ENCODE measurements around the gene ADRM1. TPM values are rescaled to one million over a fixed set of nuclear protein-coding genes. Genes with fewer than 3 reads are reported as not detected.
A peak's percentile ranks its signal among the peaks of the same experiment; 100 is the strongest.

The ADRM1 gene
- polyA plus RNA-seq, 2 of the 4 experiments (the other 2 are of a cell fraction): 87.9 to 130 TPM

DNA sequence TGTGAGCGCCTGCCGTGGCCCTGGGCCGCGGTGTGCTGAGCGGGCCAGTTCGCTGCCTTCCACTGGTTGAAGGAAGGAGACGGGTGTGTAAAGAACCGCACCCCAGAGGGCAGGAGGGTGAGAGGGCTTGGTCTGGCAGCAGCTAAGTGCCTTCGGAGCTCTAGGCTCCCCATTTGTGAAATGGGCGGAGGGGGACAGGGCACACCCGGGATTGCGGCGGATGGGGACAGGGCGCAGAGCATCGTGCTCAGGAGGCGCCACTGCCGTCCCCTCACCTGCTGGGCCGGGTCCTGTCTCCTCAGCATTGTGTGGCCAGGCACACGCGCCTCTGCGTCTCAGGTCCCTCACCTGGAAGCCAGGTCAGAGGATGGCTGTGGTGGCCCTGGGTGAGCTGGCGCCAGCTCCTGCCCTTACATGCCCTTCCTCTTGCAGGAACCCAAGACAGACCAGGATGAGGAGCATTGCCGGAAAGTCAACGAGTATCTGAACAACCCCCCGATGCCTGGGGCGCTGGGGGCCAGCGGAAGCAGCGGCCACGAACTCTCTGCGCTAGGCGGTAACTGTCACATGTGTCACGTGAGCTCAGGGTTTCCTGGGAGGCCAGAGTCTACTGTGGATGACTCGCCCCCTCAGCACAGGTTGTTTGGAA, 3.1 kb downstream of the ADRM1 start:
- Histone ChIP-seq H3K4me2 (peak overlapping the region; percentile 92), H3K27ac (peak overlapping the region; percentile 97 to 99; a peak in 3 of 6 replicates), H3K4me1 (peaks cover 63% of the 10 kb centered on the region), H3K9me3 (no peaks in the 10 kb centered on the region), H3K4me3 (peak overlapping the region; percentile 99; the same call in 1 of the 3 replicates)
- CTCF ChIA-PET: interaction anchor here (0.8 to 8.8 kb wide), 16 partner anchors 11 to 99 kb away, joined by 3 to 93 read pairs (median 5); partner anchors contain the start of gene RPS21
- ATAC-seq (no peak), FAIRE-seq (no peak), DNase-seq (ENCODE audit: low read depth in 1 of 2, low spot score in 1 of 2) (peak in 1 of 2 experiments; percentile 53)
- 74% methylated on average over 32 of the region's 33 CpGs for WGBS (ENCODE audit: missing lambda C conversion rate)
- POLR2A ChIA-PET: interaction anchor here (1.0 to 1.6 kb wide), 4 partner anchors 63 to 81 kb away, joined by 3 to 6 read pairs (median 4); partner anchors contain the start of gene RPS21
- no peak for TF ChIP-seq CHD2 (IDR thresholded peaks at IDR 0.05; ENCODE audit: low read length, partially characterized antibody)
- TF ChIP-seq KDM1A (IDR thresholded peaks at IDR 0.05; ENCODE audit: low read depth): no peak
- peak; percentile 6; the same call in 1 of the 2 replicates for TF ChIP-seq GATA3 (IDR thresholded peaks at IDR 0.05; ENCODE audit: borderline replicate concordance)
- TF ChIP-seq, protein P1, sequence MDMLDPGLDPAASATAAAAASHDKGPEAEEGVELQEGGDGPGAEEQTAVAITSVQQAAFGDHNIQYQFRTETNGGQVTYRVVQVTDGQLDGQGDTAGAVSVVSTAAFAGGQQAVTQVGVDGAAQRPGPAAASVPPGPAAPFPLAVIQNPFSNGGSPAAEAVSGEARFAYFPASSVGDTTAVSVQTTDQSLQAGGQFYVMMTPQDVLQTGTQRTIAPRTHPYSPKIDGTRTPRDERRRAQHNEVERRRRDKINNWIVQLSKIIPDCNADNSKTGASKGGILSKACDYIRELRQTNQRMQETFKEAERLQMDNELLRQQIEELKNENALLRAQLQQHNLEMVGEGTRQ (IDR thresholded peaks at IDR 0.05): peak; percentile 46; the same call in 1 of the 2 replicates
- TF ChIP-seq, protein P2, sequence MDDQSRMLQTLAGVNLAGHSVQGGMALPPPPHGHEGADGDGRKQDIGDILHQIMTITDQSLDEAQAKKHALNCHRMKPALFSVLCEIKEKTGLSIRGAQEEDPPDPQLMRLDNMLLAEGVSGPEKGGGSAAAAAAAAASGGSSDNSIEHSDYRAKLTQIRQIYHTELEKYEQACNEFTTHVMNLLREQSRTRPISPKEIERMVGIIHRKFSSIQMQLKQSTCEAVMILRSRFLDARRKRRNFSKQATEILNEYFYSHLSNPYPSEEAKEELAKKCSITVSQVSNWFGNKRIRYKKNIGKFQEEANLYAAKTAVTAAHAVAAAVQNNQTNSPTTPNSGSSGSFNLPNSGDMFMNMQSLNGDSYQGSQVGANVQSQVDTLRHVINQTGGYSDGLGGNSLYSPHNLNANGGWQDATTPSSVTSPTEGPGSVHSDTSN (IDR thresholded peaks at IDR 0.05): peak; percentile 42; the same call in 1 of the 2 replicates
- TF ChIP-seq FOSL2 (IDR thresholded peaks at IDR 0.05): no peak
- TF ChIP-seq FOSL2 (CRISPR knock-in tag; IDR thresholded peaks at IDR 0.05): peak; percentile 14; the same call in 1 of the 2 replicates
- TF ChIP-seq, protein P3, sequence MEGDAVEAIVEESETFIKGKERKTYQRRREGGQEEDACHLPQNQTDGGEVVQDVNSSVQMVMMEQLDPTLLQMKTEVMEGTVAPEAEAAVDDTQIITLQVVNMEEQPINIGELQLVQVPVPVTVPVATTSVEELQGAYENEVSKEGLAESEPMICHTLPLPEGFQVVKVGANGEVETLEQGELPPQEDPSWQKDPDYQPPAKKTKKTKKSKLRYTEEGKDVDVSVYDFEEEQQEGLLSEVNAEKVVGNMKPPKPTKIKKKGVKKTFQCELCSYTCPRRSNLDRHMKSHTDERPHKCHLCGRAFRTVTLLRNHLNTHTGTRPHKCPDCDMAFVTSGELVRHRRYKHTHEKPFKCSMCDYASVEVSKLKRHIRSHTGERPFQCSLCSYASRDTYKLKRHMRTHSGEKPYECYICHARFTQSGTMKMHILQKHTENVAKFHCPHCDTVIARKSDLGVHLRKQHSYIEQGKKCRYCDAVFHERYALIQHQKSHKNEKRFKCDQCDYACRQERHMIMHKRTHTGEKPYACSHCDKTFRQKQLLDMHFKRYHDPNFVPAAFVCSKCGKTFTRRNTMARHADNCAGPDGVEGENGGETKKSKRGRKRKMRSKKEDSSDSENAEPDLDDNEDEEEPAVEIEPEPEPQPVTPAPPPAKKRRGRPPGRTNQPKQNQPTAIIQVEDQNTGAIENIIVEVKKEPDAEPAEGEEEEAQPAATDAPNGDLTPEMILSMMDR (IDR thresholded peaks at IDR 0.05): no peak

DNA sequence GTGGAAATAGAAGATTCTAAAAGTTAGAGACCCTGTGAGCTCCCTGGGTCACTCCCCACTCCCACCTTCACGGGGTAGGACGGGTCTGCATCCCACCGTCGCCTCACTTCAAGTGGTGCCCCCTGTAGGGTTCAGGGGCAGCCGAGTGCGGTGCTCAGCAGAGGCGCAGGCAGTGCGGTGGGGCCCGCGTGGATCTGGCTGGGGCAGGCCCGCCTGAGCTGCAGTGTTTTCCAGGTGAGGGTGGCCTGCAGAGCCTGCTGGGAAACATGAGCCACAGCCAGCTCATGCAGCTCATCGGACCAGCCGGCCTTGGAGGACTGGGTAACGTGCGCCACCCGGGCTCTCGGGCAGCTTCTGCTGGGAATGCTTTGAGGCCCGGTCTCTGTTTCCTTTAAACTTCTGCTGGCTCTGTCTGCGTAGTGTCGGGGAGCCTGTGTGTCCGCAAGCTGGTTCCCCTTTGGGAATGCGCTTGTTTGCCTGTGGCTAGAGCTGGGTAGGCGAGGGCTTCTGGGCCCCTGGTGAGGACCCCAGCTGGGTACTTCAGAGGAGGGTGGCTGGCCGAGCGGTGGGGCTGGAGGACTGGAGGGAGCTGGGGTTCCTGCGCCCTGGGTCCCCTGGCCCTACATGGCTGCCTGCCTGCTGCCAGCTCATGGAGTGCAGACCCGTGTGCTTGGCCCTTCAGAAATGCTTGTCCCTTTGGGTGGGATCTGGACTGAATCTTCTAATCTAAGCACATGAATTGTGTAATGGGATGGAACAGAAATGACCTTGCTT, 3.8 kb downstream of the ADRM1 start:
- Histone ChIP-seq H3K4me1 (peaks cover 66% of the 10 kb centered on the region), H3K4me2 (peak overlapping the region; percentile 92; the same call in 2 of the 3 replicates), H3K4me3 (no peak overlapping the region), H3K9me3 (no peaks in the 10 kb centered on the region), H3K27ac (peak overlapping the region; percentile 16 to 97; a peak in 3 of 6 replicates)
- FAIRE-seq: no peak
- TF ChIP-seq EHF (CRISPR knock-in tag; IDR thresholded peaks at IDR 0.05) (no peak), SREBF2 (IDR thresholded peaks at IDR 0.05) (no peak), NPAS2 (CRISPR knock-in tag; IDR thresholded peaks at IDR 0.05; ENCODE audit: borderline replicate concordance) (no peak), FOSB (CRISPR knock-in tag; IDR thresholded peaks at IDR 0.05) (no peak), ZNF302 (CRISPR knock-in tag; IDR thresholded peaks at IDR 0.05) (no peak), CEBPB (IDR thresholded peaks at IDR 0.05) (no peak), HOXB13 (CRISPR knock-in tag; IDR thresholded peaks at IDR 0.05; ENCODE audit: low read depth) (no peak), JUN (IDR thresholded peaks at IDR 0.05) (peak; percentile 53 to 76; a peak in 3 of 5 replicates), RAD21 (conservative IDR thresholded peaks at IDR 0.05 in 1 of 2, IDR thresholded peaks at IDR 0.05 in 1 of 2) (no peak)
- TF ChIP-seq, protein P2 (IDR thresholded peaks at IDR 0.05): 0 out of 2 replicates have a peak, but pooled peaks have one; percentile 36
- TF ChIP-seq, protein P4, sequence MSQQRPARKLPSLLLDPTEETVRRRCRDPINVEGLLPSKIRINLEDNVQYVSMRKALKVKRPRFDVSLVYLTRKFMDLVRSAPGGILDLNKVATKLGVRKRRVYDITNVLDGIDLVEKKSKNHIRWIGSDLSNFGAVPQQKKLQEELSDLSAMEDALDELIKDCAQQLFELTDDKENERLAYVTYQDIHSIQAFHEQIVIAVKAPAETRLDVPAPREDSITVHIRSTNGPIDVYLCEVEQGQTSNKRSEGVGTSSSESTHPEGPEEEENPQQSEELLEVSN (IDR thresholded peaks at IDR 0.05; ENCODE audit: borderline replicate concordance, low read depth): no peak
- ChIA-PET CTCF (interaction anchor here (0.8 to 8.8 kb wide), 13 partner anchors 10 to 99 kb away, joined by 3 to 93 read pairs (median 6); partner anchors contain the start of gene RPS21), POLR2A (interaction anchor here (1.4 to 1.6 kb wide), 2 partner anchors 76 to 80 kb away, joined by 4 to 6 read pairs; partner anchors contain the start of gene RPS21)
- DNase-seq (ENCODE audit: low read depth in 1 of 2, low spot score in 1 of 2): peak in 1 of 2 experiments; percentile 59
- ATAC-seq: no peak
- whole genome bisulfite sequencing (ENCODE audit: missing lambda C conversion rate): 81% methylated on average over 27 of the region's 27 CpGs
